T1000 (cell line): ENCODE measurements around the gene VGLL4.

Experiments used
- DNase-seq: peaks from one replicate; lab custom pipeline; 2025; ENCODE audit warnings: mixed read lengths; lab: John Stamatoyannopoulos, UW

VGLL4 gene

DNA sequence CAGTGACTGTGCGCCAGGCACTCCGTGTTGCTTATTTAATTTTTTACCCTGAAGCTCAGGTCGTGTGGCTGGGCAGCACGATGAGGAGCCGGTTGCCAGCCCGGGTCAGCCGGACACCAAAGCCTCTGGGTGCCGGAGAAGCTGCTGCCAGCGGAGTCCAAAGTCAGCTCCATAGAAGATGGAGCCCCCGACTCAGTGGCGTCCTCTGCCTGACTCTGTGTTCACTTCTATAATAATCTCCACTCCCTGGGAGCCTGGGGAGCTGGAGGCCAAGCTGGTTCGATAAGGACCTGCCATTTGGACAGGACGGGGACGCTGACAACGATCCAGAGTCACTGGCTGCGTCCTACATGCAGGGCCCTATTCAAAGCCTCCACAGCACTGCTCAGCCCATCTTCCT is 78.6 kb downstream of the VGLL4 start:
- no peak for DNase-seq

DNA sequence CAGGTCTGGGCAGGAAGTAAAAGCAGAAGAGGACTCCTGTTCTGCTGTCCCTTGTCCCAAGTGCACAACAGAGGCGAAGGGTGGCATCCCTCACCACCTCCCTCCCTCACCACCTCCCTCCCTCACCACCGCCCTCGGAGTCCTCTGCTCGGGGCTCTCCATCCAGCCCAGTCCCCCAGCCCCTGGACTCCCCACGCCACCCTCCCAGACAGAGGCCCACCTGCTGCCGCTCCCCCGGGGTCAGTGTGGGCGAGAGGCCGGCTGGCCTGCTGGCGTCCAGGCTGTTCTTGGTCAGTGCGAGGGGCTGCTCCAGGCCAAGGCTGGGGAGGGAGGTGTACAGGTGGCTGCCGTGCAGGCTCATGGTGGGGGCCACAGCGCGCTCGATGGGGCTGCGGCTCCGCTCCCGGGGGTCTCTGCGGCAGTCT is 79.1 kb downstream of the VGLL4 start:
- DNase-seq = no peak

DNA sequence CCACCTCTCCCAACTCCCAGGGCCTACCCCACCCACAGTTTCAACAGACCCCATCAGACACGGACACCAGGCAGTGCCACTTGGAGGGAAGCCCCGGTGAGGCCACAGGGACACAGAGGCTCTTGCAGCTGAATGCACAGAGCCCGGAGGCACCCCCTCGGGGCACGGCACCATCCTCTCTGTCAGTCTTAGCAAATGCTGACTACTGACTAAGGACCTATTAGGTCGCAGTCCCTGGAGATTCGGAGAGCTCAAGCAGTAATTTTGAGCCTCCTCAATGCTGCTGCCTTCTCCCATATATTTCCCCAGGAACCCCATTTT is 79.9 kb downstream of the VGLL4 start:
- DNase-seq = no peak

DNA sequence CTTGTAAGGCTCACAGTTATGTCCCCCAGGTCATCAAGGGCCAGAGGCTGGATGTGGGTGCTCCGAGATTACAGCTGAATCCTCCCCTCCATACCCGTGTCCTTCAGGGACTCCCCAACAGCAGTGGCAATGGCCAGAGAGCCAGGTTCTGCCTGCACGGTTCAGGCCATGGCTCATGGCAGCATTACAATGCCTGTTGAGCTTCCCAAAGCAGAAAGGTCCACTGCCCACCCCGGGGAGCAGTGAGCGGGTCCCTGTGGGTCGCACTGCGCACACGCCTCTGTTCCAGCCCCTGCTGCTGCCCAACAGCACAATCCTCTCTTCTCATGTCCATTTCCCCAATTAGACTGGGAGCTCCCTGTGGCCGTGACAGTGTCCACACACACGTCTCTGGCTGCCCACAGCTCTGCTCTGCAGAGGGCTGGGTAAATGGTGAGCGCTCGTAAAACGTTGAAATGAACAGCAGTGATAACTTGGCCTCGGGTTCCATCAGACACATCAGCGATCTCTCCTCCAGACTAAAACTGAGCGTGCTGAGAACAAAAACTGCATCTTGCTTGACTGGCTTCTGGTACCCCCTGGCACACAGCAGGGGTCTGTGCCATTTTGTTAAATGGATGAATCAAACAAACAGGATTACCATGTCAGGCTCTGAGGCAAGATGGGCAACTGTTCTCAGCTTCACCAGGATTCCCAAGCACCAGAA is 80.4 kb downstream of the VGLL4 start:
- no peak for DNase-seq

DNA sequence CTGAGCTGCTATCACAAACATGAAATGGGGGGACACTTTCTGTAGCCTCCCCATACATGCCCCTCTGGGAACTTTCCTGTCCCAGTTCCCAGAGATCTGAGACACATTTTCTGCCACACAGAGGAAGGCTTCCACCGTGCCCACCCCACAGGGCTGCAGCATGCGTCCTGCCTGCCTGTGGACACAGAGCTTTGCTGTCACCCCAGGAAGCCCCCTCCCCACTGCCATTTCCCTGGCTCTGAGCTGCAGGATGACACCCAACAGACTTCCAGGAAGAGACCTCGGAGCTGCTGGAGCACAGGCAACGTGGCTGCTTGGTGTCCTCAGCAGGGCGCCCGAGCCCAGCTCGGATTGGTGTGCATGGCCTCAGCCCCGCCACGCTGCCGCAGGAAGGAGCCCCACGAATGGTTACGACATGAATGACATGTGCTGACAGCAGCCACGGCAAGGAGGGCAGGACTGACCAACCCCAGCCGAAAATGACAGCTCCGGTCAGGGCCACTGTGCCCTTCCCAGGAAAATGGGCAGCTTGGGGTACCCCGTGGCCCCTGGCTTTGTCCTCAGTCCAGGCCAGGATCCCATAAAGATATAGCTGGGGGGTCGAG is 81.3 kb downstream of the VGLL4 start:
- no peak for DNase-seq

DNA sequence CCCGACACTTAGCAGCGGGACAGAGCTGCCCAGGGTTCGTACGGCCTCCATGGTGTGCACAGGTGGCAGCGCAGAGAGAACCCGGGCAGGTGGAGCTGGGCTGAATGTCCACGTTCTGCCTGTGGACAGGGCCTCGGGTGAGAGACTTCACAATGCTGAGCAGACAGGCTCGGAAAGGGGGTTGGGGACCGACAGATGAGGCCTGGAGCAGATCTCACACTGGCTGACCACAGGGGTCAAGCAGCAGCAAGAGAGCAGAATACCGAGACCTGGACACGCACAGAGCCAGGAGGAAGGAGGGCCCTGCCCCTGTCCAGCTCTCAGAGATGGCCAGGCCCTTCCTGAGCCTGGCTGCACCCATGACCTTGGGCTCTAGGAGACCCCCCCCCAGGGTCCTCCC is 83.0 kb downstream of the VGLL4 start:
- no peak for DNase-seq

DNA sequence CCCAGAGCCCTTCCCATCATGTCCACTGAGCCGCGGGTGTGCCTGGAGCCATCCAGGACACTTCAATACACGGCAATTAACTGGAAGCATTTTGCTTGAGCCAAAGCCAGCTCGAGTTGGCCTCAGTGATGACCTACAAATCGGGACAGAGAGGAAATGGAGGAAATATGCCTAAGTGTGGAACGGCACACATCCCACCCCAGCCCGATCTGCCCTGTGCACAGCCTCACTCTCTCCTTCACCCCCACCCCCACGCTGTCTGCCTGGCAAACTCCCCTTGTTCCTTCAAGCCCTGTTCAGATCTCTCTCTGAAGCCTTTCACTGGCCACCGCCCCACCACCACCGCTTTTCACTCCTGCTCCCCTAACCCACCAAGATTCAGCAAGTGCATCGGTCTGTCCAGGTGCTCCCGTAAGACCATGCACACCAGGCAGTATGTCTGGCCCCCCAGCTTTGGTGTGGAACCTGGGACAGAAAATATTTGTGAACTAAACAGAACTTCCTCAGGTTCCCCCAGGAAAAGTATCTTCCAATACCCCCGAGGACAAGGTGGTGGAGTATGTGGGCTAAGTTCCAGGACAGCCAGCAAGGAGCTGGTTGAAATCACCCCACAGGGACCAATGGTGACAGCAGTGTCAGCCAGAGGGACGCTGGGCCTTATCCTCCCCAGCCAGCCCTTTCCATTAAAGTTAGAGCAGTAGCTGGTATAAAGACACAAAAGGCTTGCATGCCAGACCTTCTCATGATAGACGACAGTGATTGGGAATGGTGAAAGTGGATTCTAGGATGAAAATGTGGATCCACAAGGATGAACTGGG is 83.7 kb downstream of the VGLL4 start:
- no peak for DNase-seq

DNA sequence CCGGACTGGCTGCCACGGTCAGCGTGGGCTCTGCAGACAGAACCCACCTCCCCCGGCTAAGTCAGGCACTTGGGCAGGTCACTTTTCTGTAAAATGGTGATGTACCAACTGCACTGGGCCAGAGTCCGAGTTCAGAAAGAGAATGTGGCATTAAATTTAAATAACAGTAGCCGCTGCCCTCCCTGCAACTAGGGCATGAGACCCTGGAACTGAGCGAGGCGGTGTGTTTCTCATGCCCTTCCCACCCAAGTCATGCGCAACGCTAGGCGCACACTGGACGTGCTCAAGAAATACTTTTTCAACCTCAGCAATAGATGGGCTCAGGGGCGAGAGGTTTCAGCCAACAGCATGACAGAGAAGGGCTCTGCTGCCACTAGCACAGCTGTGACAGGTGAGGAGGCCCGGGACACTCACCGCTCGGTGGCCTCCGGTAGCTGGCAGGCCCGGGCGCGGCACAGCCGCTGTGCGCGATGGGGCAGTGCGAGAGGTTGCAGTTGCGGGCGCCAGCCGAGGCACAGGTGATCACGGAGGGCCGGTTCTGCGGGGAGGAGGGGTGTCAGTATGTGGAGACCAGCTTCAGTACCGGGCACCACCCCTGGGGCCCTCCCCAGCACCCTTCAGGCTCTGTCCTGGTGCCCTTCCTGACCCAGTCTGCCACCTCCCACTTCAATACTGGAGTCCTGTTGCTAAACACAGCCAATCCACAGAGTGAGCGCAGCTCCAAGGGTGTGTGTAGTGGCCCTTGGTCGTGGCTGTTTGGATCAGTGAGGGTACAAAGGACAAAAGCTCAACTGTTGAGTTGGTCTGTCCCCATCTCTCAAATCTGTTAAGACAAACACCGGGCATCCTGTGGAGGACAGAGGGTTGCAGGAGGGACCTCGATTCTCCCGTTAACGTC is 84.5 kb downstream of the VGLL4 start:
- no peak for DNase-seq

DNA sequence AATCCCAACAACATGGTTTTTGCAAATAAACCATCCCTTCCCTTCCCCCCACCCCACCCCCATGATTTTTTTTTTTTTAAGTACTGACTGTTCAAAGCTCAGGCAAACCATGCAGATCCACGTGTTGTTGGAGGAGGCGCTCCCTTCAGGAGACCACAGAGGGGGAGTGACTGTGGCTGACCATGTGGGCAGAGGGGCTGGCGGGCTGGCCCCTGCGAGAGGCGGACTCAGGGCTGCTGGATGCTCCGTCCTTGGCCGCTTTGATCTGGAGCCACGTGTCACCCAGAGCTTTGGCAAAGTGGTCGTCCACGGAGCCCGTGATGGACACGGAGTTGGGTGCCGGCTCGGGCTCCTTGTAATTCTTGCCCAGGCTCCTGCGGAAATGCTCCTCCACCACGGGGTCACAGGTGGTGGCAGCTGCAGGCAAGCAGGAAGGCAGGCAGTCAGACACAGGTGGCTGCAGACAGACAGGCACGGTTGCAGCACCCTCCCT is 85.3 kb downstream of the VGLL4 start:
- no peak for DNase-seq

DNA sequence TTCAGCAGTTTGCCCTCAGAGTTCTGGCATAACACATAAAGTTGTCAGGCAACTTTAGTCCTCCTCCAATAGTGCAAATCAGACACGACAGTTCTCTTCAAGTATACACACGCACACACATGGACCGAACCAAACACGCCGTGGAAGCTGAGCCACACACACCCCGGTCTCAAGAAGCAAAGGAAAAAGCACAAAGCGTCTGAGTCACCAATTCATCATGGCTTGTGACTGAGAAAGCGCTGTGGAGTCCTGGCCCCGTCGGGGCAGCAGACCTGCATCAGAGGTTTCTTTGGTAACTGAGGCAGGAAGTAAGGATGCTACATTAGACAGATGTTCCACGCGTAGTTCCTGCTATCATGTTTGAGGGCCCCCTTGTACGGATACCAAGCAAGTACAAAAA is 85.7 kb downstream of the VGLL4 start:
- no peak for DNase-seq

DNA sequence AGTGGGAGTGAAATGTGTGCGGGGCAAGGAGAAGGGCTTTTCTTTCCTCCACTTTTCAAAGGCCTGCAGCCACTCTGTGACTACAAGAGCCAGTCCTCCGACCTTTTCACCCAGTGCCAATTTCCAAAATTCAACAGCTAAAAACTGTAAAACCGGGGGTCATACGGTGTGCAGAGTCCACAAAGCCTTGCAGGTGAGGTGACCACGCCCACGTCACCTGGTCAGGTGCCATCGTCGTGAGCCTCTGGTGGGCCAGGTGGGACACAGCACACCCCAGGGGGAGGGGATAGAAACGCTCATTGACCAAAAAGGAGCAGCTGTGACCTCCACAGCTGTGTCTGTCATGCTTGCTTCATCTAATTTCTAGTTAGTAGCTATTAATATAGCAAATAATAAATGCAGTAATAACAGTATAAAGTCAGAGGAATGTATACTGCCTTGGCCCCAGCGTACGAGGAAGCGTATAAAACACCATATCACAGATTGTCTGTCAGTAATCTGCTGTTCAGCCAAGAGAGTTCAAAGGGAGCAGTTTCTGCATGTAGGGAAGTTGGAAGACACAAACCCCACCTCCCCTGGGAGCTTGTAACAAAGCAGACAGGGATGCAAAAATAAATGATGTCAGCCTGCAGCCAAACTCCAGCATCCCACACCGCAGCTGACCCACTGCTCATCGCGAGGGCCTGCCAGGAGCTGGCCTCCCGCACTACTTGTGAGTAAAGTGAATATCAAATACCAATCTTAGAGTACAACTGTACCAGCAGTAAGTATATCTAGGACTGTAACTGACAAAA is 86.7 kb downstream of the VGLL4 start:
- DNase-seq = peak; percentile 29

DNA sequence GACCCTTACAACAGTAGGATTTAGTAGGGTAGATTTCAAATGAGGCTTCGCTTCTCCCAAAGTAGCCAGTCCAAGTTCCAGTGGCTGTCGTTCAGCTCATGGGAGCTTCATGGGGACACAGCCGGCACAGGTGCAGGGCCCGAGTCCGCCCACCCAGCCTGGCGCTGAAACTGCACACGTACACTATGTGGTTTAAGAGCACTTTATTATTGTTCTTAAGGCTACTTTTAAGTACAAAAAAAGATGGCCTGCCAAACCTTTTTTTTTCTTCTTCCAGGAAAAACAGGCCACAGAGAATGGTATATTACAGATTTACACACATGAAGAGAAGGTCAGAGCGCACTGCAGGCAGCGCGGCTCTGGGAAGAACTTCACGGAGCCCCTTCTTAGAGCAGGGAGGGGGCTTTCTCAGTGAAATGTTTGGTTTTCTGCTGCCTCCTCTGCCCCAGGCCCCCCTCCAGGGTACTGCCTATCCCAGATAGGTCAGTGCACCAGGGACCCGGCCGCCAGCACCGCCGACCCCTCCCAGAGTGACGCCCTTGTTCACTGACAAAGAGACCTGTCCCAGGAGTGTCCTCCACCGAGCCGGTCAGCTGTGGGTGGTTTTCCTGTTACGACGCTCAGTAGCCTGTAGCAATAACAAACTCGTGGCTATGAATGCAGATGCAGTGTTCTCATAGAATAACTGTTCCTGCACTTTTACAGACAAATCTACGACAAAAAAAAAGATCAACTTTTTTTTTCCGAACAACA is 87.7 kb downstream of the VGLL4 start:
- DNase-seq = no peak

DNA sequence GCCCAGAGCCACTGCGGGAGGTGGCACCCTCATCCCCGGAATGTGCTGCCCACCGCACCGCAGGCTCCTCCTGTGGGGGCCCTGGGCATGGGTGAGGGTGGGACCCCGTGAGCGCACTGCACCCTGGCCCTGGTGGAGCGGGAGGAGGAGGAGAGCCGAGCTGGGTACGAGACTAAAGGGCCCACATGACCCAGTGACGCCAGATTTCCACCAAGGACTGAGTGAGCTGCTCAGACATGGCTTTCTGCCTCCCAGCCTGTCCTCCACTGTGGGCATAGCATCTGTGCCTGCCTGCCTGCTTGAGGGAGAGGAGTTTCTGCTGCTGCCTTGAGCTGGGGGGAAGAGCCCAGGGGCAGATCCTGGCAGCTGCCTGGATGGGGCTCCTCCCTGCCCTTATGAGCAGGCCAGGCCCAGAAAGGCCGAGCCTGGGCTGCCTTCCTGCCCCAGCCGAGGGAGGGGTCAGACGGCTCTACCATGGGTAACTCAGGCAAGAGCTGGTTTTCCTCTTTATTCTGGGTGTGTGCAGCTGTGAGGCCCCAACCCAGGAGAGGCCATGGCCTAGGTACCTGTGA is 88.4 kb downstream of the VGLL4 start:
- no peak for DNase-seq

DNA sequence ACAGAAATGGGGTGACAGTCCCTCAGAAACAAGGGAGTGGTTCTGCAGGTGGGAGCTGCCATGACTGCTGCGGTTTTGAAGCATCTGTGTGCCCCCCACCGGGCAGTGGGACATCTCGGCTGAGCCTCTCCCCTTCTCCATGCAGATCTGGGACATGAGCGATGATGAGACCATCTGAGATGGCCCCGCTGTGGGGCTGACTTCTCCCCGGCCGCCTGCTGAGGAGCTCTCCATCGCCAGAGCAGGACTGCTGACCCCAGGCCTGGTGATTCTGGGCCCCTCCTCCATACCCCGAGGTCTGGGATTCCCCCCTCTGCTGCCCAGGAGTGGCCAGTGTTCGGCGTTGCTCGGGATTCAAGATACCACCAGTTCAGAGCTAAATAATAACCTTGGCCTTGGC is 89.0 kb downstream of the VGLL4 start:
- no peak for DNase-seq

DNA sequence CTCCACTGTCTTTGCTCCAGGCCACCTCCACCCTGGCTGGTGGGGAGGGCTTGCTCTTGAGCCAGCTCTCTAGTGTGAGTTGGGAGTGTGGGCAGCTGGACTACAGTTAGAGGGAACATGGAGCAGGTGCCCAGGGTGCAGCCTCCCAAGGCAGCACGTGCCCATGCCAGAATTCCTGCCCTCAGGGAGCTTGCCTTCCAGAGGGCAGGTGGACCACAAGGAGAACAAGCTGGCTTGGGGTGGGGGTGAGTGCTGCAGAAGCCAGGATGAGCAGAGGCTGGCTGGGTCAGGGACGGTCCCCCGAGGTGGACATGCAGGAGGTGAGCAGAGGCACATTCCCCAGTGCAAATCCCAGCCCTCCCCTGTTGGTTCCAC is 89.5 kb downstream of the VGLL4 start:
- DNase-seq = no peak

DNA sequence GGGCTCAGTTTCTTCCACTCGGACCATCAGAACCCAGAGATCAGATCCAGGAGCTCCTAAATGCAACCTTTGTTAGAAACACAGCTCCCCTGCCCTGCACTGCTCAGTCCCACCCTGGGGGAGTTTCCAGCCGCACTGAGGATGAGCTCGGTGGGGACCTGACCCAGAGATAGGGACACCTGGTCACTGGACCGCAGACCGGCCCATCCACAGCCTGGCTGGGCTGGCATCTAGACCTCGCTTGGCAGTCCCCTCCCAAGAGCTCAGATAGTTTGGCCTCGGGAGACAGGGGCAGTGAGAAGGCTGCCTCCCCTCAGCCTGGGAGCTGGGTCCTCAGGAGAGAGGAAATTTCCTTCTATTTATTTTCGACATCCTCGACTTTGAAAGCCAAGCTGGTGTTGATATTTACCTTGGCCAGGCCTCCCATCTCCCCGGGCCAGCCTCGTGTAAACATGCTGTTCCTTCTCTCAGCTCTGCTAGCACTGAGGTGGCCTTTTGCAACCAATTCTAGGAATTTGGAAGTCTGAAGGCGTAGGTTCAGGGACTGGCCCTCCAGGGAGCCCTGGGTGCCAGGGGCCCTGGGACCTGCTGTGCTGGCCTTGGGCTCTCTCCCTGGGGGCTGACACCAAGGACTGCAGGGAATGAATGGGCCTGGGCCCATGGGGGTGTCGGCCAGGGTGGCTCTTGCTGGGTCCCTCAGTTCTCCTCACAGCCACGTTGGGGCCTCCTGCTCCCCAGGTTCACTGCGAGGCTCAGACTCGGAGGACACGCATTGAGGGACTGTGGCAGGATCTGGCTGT is 90.1 kb downstream of the VGLL4 start:
- DNase-seq = no peak

DNA sequence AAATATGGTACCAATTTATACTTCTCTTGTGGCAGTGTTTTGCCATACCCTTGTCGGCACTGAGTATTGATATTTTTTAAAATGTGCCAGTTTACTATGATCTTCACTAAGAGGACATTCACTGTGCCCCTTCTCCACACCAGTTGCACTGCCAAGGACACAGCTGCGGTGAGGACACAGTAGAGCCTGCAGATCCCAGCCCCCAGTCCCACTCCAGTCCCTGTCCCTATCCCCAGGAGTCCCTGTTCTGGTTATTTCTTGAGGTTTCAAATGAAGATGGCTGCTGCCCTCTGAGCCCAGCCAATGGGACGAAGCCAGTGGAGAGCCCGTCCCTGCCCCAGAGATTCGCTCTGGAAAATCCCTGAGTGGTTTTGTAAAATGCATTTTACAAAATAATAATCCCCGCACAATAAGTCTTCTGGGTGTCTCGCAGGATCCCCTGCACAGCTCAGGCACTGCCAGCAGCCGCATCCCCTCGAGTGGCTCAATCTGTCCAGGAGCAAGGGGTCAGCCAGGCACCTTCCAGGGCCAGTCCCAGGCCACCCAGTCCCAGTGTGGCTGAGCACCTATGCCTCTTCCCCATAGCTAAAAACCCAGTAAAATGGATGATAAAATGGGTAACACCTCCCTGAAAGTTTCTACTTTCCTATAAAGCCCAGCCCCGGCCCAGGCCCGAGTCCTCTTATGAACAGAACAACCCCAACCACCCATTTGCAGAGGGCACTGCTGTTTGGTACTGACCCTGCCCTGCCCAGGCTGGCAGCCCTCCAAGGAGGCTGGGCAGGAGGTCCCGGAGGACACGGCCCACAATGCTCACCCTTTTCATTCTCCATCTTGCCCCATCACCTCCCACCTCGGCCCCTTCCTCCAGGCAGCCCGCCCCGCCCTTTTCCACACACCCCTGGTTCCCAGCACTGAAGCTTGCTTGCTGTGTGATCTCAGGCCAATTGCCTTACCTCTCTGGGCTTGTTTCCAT is 91.1 kb downstream of the VGLL4 start:
- DNase-seq = no peak

DNA sequence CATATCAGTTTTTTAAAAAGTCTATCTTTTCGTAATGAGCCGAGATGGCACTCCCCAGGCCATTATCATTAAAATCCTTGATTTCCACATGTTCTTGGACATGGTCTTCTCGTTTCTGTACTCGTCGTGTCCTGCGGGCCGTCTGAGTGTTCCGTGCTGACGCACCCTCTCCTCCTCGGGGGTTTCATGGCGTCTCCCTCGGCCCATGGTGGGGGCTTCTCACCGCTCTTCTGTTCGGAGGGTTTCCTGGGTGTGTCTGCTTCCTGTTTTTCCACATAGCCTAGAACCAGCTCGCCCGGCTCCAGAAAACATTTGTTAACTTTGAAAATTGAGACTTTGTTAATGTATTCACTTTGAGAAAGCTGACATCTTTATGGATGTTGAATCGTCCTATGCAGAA is 92.7 kb downstream of the VGLL4 start:
- no peak for DNase-seq
